Measurements from ENCODE around the gene TUNAR.

DNA sequence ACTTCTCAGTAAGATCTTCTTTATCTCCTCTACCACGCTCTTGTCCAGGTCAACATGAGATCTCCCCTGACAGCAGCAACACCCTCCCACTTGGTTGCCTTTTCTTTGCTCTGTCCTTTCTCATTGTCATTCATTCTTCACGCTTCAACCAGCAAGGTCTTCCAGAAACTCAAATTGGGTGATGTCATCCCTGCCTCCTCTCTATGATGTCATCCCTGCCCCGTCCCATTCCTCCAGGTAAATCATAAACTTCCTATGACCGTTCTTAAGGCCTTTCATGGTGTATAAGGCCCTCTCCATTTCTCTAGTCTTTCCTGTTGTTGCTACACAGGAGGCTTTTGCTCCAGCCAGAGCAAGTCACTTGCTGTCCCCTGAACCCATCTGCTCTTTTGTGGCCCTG is 17.7 kb upstream of the TUNAR start:
- no peak for TF ChIP-seq POLR2A (IDR thresholded peaks at IDR 0.05; ENCODE audit: low read depth, low read length)
- no peak for TF ChIP-seq POLR2AphosphoS5 (IDR thresholded peaks at IDR 0.05; ENCODE audit: low read depth, low read length)
- TF ChIP-seq TAF1 (IDR thresholded peaks at IDR 0.05; ENCODE audit: low read depth, low read length): no peak
- TF ChIP-seq SPI1 (IDR thresholded peaks at IDR 0.05; ENCODE audit: low read depth, low read length): no peak

Measured in GM12891 (cell line).